HG03342 (cell line): ENCODE measurements around the gene ECE1.
"Not testable (repeated sequence)": the region's sequence is repeated elsewhere in the genome, so short reads cannot be mapped to it uniquely, and the experiment has no call there.

Experiments
- ATAC-seq: cut with Tn5 transposase; IDR thresholded peaks from one replicate; pipeline ENCODE4 v1.9.1; 2021; ENCODE audit warnings: mild to moderate bottlenecking, moderate library complexity; ENCODE audit not compliant: unreplicated experiment

Gene ECE1

DNA sequence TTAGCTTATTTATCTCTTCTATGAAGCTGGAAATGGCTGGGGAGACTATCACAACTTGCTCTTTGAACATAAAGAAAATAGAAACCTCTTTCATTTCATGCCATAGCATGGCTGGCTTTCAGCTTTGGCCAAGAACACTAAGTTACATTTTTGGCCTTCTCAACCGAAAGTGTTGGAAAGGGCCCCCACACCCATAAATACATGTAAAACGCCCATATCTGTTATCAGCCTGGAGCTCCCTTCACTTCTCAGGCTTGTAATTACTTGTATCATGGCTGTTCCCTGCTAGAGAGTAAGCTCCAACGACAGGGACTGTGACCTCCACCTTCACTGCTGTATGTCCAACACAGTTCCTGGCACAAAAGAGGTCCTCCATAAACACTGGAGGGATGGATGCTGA, 100.8 kb downstream of the ECE1 start:
- no peak for ATAC-seq

- no peak for ATAC-seq
Measured at GRCh38 chr1:21188235-21188634, 102.0 kb downstream of the ECE1 start.

DNA sequence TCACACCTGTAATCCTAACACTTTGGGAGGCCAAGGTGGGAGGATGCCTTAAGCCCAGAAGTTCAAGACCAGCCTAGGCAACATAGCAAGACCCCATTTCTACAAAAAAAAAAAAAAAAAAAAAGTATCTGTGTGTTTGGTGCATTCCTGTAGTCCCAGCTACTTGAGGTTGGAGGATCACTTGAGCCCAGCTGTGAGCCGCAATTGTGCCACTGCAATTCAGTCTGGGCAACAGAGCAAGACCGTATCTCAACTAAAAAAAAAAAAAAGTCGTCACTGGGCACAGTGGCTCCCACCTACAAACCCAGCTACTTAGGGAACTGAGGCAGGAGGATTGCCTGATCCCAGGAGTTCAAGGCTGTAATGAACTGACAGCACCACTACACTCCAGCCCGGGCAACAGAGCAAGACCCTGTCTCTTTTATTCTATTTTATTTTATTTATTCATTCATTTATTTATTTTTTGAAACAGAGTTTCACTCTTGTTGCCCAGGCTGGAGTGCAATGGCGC, 105.0 kb downstream of the ECE1 start:
- ATAC-seq = no peak

DNA sequence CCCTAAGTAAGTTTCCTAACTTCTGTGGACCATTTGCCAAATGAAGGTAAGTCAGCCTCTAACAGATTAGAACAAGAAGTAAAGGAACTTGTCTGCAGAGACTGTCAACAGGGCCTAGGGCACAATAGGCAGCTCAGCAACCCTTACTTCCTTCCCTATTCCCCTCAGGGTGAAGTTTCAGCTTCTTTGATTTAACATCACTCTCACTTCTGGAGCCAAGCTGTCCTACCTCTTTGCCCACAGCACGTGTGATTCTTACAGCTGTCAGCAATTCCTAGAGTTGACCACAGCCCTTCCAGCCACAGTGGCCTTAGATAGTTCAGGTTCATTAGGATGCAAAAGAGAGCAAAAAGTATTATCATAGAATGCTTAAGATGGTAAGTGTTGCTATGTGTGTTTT, 106.0 kb downstream of the ECE1 start:
- no peak for ATAC-seq

GRCh38 chr1:21182181-21182731, 108.0 kb downstream of the ECE1 start:
- no peak for ATAC-seq

DNA sequence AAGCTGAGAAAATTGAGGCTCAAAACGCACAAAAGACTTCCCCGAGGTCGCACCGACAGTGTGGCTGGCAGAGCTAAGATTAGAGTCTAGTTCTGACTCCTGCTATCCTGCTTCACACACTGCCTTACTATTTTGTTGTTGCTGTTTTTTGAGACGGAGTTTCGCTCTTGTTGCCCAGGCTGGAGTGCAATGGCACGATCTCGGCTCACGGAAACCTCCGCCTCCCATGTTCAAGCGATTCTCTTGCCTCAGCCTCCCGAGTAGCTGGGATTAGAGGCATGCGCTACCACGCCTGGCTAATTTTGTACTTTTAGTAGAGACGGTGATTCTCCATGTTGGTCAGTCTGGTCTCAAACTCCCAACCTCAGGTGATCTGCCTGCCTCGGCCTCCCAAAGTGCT, 112.0 kb downstream of the ECE1 start:
- not testable (repeated sequence) for ATAC-seq

DNA sequence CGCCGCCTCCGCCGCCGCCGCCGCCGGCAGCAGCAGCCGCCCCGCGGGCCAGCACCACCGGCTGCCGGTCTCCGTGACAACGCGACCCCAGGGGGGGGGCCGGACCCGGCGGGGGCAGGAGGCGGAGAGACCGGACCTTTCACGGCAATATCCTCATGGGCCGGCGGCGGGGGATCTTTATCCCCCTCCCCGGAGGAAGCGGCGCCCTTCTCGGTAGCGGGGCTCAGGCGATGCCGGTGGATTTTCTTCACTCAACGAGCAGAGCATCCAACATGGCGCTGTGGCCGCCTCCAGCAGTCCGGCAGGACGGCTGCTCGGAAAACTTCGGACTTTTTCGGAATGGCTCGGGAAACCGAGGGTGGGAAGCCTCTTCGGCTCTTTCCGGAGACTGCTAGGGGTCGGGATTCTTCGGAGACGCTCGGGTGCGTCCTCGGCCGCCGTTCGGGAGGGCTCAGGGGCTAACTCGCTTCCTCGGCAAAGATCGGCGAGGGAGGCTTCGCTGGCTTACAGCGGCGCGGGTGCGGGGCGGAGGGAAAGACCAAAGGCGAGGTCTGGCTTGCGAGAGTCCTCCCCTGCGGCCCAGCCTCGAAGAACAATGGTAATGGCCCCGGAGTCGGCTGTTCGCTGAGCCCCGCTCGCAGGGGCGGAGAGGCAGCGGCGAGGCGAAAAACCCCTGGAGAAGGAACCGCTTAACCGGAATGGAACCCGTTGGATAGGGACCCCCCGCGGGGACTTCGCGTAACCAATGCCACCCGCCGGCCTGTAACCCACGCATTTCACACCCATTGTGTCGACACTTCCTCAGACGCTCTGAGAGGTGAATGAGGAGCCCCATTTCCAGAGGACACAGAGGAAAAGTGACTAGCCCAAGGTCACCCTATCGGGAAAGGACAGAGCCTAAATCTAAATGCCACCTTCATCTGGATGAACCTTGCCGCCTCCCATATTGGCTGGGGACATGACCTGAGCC, 113.4 kb downstream of the ECE1 start, which contains the start of gene EIF4G3:
Gene EIF4G3, minus strand, starts transcription at position 312 of the 970 bp plus-strand sequence. CDS start 174,155 bp downstream, outside the sequence.
- peak; percentile 79 for ATAC-seq

- ATAC-seq = no peak
Measured at GRCh38 chr1:21175670-21176581, 114.3 kb downstream of the ECE1 start.

DNA sequence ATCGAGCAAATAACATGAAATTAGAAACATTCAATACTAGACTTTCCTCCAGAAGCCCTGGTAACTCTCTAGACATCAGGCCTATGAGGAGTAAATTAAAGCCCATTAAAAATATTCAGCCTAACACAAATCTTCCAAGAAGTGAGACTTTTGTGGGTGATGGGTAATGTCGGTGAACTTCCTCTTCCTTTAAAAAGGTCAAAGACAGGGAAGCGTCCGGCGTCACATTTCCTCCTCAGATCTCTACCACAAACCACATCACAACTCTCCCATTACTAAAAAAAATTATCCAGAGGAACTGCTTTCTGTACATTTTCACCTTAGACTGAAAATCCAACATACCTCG, 115.0 kb downstream of the ECE1 start:
- no peak for ATAC-seq

- no peak for ATAC-seq
Measured at GRCh38 chr1:21174654-21175323, 115.5 kb downstream of the ECE1 start.

DNA sequence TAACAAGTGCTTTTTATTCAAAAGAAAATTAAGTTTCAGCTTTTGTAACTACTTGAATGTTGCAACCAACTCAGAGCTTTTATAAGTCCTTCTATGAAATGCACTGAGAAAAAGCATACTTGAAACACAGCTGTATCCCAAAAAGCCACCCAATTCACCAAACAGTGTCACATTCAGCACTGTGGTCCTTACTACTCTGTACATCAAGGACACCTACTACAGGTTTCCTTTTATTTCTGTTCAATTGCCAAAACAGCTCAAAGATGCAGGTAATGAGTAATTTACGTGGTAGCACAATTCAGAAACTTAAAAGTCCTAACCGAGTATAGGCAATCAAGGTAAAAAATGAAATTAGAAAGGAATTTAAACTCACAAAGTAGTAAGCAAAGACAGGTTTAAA, 116.0 kb downstream of the ECE1 start:
- no peak for ATAC-seq

GRCh38 chr1:21173096-21173495, 117.2 kb downstream of the ECE1 start:
- not testable (repeated sequence) for ATAC-seq

- not testable (repeated sequence) for ATAC-seq
Measured at GRCh38 chr1:21170837-21171236, 119.4 kb downstream of the ECE1 start.

DNA sequence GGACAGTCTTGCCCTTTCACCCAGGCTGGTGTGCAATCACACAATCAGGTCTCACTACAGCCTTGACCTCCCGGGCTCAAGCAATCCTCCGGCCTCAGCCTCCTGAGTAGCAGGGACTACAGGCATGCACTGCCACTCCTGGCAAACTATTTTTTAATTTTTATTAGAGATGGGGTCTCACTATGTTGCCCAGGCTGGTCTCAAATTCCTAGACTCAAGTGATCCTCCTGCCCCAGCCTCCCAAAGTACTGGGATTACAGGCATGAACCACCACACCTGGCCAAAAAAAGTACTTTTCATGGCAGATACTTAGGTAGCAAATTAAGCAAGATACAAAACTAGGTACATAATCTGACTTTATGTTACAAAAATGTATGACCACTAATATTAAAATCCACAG, 121.8 kb downstream of the ECE1 start:
- ATAC-seq = no peak
